Measurements from ENCODE around the gene PRICKLE1.

GRCh38 chr12:42448841-42449240 lies 140.7 kb downstream of the PRICKLE1 start:
- TF ChIP-seq GATA2 (IDR thresholded peaks at IDR 0.05; ENCODE audit: low read depth, low read length) (no peak), GATA3 (IDR thresholded peaks at IDR 0.05; ENCODE audit: low read depth, low read length) (no peak)

Data from SH-SY5Y (cell line).